GM12865 (cell line): ENCODE measurements around the gene P3H2.

ENCODE experiments used
- DNase-seq: peaks from one replicate; pipeline ENCODE4 v3.0.0; 2010; ENCODE audit warnings: low read depth
- H3K4me3 ChIP-seq: 2 replicates; pipeline ENCODE4 v1.5.1; 2011; ENCODE audit warnings: mild to moderate bottlenecking, low read depth, low read length, control low read depth
- CTCF ChIP-seq: IDR thresholded peaks from 2 replicates; pipeline ENCODE4 v1.5.1; 2011; ENCODE audit warnings: low read length, control low read depth, low read depth, inconsistent platforms; ENCODE audit not compliant: insufficient read depth; ENCODE audit errors: missing control alignments

P3H2 gene

DNA sequence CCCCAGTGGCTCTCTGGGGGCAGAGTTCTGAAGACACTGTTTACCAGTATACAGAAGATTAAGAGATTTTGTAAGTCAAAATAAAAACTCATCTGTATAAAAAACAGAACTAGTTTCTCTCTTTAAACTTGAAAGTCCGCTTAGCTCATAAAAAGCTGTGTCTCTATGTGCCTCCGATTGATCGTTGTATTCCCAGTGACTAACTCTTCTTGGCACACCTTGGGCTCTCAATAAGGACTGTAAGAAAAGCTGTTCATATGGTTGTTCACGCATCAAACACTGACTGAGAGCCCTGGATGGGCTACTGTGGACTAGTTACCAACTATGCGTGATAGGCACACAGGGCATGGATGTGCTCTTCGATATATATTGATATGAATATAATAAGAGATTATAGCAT is 107.9 kb downstream of the P3H2 start:
- TF ChIP-seq CTCF, result no peak
- no peak for DNase-seq
- H3K4me3 ChIP-seq, result no peak overlapping the region

- no peak overlapping the region for H3K4me3 ChIP-seq
- DNase-seq, result no peak
- no peak for TF ChIP-seq CTCF
These were observed 108.3 kb downstream of the P3H2 start for GRCh38 chr3:190012314-190012782.

- no peak for TF ChIP-seq CTCF
- no peak overlapping the region for H3K4me3 ChIP-seq
- DNase-seq, result no peak
These were observed 110.2 kb downstream of the P3H2 start for GRCh38 chr3:190010486-190010885.

- peak; percentile 39 for DNase-seq
- TF ChIP-seq CTCF, result no peak
- H3K4me3 ChIP-seq, result no peak overlapping the region
These were observed 111.1 kb downstream of the P3H2 start for GRCh38 chr3:190009614-190010013.

DNA sequence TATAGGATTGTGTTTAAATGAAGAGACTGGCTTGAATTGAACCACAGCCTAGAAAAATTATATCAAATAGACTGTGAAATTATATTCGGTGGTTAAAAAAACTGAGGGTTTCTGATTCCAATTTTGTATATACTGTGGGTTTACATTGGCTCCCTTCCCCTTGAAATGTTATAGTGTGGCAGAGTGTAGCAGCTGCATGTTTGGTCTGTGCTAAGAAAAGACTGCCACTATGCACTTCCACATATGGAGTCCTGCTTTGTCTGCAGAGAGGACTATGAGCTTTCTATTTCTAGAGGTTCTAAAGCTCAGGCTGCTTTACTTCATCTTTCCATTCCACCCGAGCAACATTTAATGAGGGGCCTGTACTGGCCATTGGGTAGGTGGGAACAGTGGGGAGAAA is 112.3 kb downstream of the P3H2 start:
- DNase-seq, result no peak
- no peak for TF ChIP-seq CTCF
- no peak overlapping the region for H3K4me3 ChIP-seq

DNA sequence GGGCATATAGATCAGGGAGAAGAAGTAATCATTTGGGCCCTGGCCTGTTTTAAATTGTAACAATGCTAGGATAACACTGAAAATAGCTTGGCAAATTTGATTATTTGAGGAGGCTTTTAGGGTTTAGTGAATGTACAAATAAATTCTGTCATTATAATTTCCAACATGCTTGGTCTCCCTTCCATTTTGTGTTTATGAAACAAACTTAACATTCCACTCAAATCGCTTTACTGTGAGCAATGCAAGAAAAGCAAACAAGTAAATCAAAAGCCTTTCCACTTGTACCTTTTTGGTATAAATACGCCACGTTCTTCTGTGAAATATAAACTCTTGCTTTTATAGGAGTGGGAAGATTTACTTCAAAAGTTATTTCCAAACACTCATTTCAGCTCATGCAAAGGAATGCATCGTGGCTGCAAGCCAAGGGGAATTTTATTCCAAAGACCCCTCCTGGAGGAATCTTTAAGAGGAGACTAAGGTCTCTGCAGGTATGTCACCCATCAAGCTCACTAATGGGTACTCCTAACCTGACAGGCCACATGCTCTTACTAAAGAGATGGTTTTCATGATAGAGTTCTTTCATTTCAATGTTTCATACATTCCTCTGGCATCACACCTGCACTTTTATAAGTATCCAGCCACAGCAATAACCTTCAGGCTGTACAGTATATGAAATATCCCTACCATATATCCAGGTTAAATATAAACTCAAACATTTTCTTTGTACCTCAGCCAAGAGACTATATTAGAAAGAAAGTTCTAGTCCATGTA is 115.2 kb downstream of the P3H2 start:
- DNase-seq, result no peak
- TF ChIP-seq CTCF, result no peak
- no peak overlapping the region for H3K4me3 ChIP-seq

- no peak for TF ChIP-seq CTCF
- DNase-seq, result no peak
- no peak overlapping the region for H3K4me3 ChIP-seq
These were observed 116.0 kb downstream of the P3H2 start for GRCh38 chr3:190004656-190005055.
